Measurements from ENCODE around the gene PTPRH.

Gene PTPRH

DNA sequence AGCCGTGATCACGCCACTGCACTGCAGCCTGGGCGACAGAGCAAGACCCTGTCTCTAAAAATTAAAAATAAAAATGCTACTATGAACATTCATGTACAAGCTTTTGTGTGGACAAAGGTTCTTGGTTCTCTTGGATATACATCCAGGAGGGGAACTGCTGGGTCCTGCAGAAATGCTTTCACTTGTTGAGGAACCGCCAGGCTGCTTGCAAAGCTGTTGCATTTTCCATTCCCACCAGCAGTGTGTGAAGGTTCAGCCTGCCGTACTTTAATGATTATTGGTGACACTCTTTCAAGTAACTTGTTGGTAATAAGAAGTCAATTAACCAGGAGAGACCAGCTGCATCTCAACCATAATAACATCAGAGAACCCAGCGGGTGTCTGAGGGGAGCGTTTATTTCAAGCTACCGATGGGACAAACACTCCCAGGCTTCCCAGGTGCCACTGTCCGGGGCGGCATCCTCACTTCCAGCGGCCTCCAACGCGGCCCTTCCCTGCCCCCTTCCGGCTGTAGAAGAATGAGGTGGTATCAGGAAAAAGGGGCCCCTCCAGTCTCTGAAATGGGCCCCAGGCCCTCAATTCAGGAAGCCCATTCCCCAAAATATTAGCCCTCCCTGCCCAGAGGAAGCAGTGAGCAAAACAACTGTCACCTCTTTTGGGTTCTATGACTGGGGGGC, 76.7 kb downstream of the PTPRH start:
- peak in 3 of 4 experiments; percentile 23 to 41 (median 32) for DNase-seq

DNA sequence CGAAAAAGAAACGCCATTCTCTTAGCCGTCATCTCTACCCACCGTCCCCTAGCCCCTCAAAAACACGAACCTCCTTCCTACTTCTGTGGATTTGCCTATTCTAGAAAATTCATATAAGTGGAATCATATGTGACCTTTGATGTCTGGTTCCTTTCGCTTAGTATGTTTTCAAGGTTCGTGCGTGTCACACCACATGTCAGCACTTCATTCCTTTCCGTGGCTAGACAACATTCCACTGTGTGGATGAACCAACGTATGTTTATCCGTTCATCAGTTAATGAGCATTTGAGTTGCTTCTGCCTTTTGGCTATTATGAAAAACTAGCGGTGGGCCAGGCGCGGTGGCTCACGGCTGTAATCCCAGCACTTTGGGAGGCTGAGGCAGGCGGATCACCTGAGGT, 77.9 kb downstream of the PTPRH start:
- no peak for DNase-seq

Measured in suppressor macrophage (primary cell).